ENCODE measurements around the gene NHSL1.
A peak's percentile ranks its signal among the peaks of the same experiment; 100 is the strongest.

Gene NHSL1

GRCh38 chr6:138456401-138456790 is 42.9 kb downstream of the NHSL1 start:
- no peak for DNase-seq (ENCODE audit: low read depth in 3 of 3)

GRCh38 chr6:138455746-138456400 is 43.4 kb downstream of the NHSL1 start:
- DNase-seq (ENCODE audit: low read depth in 3 of 3) = no peak

- peak; percentile 12 to 45 (median 37) for DNase-seq (ENCODE audit: low read depth in 3 of 3)
Measured at GRCh38 chr6:138454981-138455706, 44.1 kb downstream of the NHSL1 start.

DNA sequence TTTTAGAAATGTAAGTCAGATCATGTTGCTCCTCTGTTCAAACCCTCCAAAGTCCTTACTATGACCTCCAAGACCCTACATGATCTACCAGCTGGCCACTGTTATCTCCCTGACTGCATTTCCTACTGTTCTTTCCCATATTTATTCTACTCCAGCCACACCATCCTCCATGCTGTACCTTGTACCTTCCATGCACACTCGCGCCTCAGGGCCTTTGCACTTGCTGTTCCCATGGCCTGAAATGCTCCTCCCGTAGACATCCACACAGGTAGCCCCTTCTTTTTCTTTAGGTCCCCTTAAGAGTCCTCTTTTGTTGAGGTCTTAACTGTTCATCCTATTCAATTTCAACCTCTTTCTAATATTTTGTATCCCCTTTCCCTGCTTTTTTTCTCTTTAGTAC is 48.3 kb downstream of the NHSL1 start:
- no peak for DNase-seq (ENCODE audit: low read depth in 3 of 3)

- no peak for DNase-seq (ENCODE audit: low read depth in 3 of 3)
Measured at GRCh38 chr6:138450445-138450844, 48.8 kb downstream of the NHSL1 start.

- DNase-seq (ENCODE audit: low read depth in 3 of 3) = no peak
Measured at GRCh38 chr6:138446821-138447220, 52.5 kb downstream of the NHSL1 start.

- DNase-seq (ENCODE audit: low read depth in 3 of 3) = no peak
Measured at GRCh38 chr6:138443979-138444378, 55.3 kb downstream of the NHSL1 start.

DNA sequence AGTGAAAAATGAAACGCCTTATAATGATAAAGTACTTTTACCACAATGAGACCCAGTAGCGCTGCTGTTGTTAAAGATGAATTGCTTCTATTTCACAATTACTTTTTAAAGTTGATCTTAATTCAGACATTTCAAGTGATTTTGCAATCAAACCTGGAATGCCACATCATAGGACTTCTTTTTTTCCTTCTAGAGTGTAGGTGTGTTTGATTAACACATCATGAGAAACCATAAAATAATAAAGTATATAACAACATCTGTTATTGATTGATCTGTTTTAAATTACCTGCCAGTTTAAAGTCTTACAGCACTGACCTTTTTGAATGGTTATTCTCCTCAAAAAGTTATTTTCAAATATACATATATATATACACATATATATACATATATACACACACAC is 56.6 kb downstream of the NHSL1 start:
- DNase-seq (ENCODE audit: low read depth in 3 of 3) = no peak

DNA sequence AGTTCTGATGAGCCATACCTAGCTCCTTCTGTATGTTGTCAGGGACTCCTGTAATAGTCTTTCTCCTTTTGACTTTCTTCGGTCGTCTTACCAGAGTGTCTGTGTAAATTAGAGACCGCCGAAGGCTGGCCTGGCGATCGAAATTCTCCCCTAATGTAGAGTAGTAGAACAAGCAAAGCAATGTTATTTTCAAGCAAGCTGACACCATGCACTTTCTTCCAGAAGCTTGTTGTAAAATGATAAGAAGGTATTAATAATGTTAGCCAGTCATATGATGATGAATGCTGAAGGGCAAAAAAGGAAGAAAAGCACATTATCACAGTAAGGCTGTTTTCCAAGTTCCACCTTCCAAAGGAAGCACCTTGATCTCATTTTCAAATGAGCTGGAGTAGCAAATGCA is 57.3 kb downstream of the NHSL1 start:
- DNase-seq (ENCODE audit: low read depth in 3 of 3) = no peak

GRCh38 chr6:138440758-138441357 is 58.4 kb downstream of the NHSL1 start:
- DNase-seq (ENCODE audit: low read depth in 3 of 3) = no peak

DNA sequence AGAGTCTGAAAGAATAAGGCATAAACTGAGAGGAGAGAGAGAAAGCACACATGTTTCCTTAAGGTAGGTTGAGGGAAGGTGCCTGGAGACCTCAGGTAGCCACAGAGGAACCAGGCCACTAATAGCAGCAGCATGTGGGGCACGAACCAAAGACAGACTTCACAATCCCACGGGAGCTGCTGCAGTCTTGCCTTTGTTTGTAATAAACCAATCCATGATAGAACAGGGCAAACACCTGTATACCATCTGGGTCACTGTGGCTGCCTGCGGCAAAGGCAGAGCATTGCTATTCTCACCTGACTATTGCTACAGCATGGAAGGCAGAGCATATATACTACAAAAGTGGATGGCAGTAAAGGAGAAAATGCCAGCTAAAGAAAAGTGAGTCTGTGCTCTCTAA is 59.0 kb downstream of the NHSL1 start:
- DNase-seq (ENCODE audit: low read depth in 3 of 3) = no peak

DNA sequence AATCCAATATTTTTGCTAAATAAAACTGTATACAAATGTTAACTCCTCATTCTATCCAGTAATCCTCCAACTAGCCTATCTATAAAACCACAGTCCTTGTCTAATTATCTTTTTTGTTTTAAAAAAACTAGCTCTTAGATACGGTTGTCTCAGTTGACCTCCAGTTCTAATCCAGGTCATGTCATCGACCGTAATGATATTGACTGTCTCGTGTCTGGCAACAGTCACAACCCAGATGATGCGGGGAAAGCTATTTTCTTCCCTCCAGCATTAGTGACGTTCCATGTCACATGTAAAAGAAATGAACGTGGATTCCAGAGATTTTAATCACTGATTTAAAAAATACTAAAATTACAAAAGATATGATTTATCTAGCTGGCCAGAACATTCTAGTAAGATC is 59.7 kb downstream of the NHSL1 start:
- DNase-seq (ENCODE audit: low read depth in 3 of 3) = no peak

DNA sequence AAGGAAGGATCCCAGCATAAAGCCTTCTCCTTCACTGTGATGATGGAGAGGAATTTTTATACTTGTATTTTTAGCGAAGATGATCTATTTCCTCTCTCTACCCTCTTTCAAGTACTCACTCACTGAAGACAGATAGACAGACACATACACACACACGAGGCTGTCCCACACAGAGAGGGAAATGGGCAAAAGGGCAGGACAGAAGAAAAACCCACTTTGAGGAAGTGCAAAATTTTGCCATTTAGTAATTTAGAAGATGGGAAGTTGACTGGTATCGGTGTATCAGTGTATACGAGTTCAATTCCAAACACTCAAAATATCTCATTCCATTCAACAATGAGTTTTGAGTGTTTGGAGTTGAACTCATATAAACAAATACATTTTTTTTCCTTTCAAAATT is 64.4 kb downstream of the NHSL1 start:
- DNase-seq (ENCODE audit: low read depth in 3 of 3) = no peak

GRCh38 chr6:138434096-138434495 is 65.2 kb downstream of the NHSL1 start:
- no peak for DNase-seq (ENCODE audit: low read depth in 3 of 3)

DNA sequence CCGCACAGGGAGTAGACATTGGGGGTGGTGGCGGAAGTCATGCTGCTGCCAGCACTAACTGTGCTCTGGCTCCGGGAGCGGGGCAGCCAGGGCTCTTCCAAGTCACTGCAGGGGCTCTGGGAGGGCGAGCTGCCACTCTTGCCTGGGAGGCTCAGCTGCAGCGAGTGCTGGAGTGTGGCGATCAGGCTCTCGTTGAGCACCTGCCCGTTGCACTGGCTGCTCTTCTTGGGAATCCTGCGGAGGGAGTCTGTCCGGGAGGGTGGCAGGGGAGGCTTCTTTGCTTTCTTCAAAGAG is 67.3 kb downstream of the NHSL1 start:
- DNase-seq (ENCODE audit: low read depth in 3 of 3) = no peak

DNA sequence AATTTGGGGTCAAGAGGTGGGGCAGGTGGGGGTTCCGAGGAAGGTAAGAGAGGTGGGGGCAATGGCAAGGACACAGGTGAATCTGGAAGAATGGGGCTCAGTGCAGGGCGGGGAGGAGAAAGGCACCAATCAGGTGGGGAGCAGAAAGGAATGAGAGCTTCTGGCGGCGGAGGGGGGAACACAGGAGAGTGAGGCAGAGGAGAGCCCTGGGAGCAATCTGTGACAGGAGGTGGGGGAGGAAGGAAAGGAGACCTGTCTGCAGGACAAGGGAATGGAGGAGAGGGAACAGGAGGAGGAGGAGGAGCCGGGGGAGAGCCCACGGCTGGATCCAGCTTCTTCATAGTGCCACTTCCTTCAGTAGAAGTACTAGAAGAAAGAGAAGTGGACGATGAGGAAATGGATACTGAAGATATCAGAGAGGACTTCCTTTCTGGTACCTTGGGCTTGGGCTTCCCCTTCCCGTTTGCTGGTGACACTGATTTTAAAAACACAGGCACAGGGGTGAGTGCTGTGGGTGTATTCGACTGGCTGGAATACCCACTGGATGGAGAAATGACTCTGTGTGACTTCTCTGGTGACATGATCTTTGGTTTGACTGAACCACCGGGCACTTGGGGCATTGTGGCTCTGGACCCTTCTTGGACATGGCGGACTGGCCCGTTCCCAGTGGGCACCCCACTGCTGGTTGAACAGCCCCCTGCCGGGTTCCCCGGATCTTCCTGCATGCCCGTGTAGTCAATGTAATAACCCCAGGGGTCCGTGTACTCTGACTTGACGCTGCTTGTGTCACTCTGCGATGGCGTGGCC is 67.8 kb downstream of the NHSL1 start:
- no peak for DNase-seq (ENCODE audit: low read depth in 3 of 3)

DNA sequence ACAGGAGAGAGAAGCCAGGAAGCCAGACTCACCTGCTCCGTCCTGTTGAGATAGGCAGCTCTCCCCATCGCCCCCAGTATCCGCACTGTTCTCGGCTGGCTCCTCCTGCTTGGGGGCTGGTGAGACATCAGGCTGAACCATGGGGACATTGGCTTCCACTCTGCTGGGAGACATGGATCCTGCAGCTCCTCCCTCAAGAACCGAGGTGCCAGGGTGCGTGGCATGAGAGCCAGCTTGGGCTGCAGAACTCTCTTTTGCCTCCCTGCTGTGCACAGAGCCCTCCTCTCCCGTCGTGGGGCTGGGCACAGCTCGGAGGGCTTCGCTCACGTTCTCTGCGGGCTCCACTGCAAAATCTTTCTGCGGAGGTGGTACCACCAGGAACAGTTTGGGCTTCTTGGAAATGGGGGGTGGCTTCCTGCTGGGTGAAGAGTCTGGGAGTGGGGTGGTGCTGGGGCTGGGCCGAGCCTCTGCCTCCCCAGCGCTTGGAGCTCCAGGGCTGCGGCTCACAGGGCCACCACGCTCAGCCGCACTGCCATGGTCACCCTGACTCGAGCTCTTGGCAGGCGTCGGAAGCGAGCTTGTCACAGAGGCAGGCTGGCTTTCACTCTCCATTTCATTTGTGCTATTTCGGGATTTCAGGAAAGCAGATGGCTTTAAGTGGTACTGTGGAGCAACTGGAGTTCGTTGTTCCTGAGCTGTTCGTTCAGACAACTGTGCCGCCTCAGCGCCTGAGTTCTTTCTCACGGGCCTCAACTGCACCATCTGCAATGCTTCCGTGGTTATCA is 68.7 kb downstream of the NHSL1 start:
- no peak for DNase-seq (ENCODE audit: low read depth in 3 of 3)

DNA sequence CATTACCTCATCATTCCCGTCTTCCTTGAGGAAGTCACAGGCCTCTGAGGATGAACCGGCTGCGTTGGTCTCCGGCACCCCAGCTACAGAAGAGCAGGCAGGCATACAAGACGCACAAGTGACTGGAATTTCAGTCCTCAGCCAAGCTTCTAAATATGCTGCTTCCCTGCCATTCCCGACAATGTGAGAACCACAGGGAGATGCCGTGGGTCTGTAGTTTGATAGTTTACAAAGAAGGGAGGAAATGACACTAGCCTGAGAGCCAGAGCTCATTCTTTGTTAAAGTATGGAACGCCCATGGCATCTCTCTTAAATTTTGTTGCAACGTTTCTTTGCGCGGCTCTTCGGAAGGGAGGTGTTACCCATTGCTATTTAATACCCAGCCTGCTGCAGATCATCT is 69.5 kb downstream of the NHSL1 start:
- no peak for DNase-seq (ENCODE audit: low read depth in 3 of 3)

DNA sequence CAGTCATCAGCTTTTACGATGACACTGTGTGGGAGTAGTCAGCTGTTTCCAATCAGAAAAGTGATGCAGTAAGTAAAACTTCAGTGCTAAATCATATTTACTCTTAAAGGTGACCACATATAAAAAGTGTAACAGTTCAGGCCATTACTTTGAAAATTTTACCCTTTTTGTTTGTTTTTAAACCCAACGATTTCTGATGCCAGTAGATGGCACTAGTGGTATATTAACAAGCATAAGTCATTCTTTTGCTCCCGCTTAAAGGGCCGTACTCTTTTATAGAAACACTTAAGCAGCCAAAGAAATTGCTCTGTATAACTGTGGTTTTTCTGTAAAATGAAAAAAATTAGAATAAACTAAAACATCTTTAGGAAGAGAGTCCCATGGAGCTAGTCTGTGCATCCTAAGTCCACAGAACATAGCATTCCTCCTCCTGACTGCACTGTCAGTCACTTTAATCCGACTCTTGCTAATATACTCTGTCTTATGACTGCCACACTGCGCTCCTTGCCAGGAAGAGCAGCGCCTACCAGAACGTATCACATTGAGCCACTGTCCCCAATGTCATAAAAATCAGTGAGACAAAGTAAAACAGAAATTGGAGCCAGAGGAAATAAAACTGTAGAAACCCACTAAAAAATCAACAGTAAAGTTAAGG is 70.2 kb downstream of the NHSL1 start:
- DNase-seq (ENCODE audit: low read depth in 3 of 3) = no peak

GRCh38 chr6:138427701-138428100 is 71.6 kb downstream of the NHSL1 start:
- DNase-seq (ENCODE audit: low read depth in 3 of 3) = no peak

DNA sequence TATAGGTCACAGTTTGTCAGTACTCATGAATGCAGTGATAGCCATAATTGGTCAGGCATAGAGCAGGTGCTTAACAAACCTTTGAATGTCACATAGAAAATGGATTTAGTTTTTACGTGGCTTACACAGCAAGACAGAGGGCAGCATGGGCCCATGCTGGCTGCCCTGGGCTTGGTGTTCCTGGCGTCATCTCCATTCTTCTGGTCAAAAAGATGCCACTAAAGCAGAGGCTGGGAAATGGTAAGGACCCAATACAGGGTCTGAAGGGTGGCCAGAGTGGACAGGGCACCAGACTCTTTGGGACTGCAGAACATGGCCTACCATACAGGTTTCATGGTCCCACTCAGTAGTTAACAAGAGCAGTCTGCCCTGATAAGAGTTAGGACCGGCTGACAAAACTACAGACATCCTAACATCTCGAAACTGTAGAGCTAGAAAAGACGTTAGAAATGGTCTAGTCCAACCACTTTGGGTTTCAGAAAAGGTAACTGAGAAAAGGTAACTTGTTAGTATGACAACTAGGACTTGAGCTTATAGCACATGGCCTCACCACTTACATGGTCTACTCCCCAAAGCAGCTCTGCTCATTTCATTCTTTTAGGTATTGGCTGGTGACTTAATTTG is 72.7 kb downstream of the NHSL1 start:
- DNase-seq (ENCODE audit: low read depth in 3 of 3) = no peak
